CD8-positive, alpha-beta memory T cell (primary cell): ENCODE measurements around the gene TLCD4. TPM values are rescaled to one million over a fixed set of nuclear protein-coding genes. Genes with fewer than 3 reads are reported as not detected.
"Not testable (repeated sequence)": the region's sequence is repeated elsewhere in the genome, so short reads cannot be mapped to it uniquely, and the experiment has no call there.

Experiments used
- CTCF ChIA-PET: fragments of 350-600 bp; sonication (Branson Sonifier 250); formaldehyde crosslinking; loops from one replicate; lab custom pipeline; 2021; ENCODE audit warnings: antibody characterized with exemption; lab: Charles Lee
- POLR2A ChIA-PET: fragments of 350-600 bp; sonication (Branson Sonifier 250); formaldehyde crosslinking; loops from one replicate; lab custom pipeline; 2021; ENCODE audit warnings: antibody characterized with exemption; lab: Charles Lee
- DNase-seq, 5 donors: peaks; one replicate each; pipeline versions ENCODE4 v3.0.0 to v3.0.0-alpha.2; 2020 to 2022; ENCODE audit warnings: mixed read lengths in 1 of 5
- H3K27ac ChIP-seq: one replicate; pipeline ENCODE4 v1.7.0; 2013; ENCODE audit warnings: low read depth, mild to moderate bottlenecking, low read length, moderate library complexity
- H3K27me3 ChIP-seq: 2 replicates; pipeline ENCODE4 v1.7.0; 2013; ENCODE audit warnings: low read length, mild to moderate bottlenecking; ENCODE audit not compliant: insufficient read depth, poor library complexity, severe bottlenecking
- H3K36me3 ChIP-seq: 2 replicates; pipeline ENCODE4 v1.7.0; 2013; ENCODE audit warnings: mild to moderate bottlenecking, low read length, moderate library complexity; ENCODE audit not compliant: insufficient read depth
- H3K4me1 ChIP-seq: 2 replicates; pipeline ENCODE4 v1.7.0; 2013; ENCODE audit warnings: mild to moderate bottlenecking, low read length, moderate library complexity; ENCODE audit not compliant: insufficient read depth
- H3K4me3 ChIP-seq: 2 replicates; pipeline ENCODE4 v1.7.0; 2013; ENCODE audit warnings: mild to moderate bottlenecking, low read length
- H3K9me3 ChIP-seq: 2 replicates; pipeline ENCODE4 v1.7.0; 2013; ENCODE audit warnings: mild to moderate bottlenecking, low read length
- H3K27ac Mint-ChIP-seq, 8 donors: one replicate each; pipeline ENCODE4 v1.8.0; 2020 to 2021; ENCODE audit warnings: mixed read lengths in 8 of 8, mild to moderate bottlenecking in 6 of 8, inconsistent platforms in 3 of 8, moderate library complexity in 3 of 8
- H3K27me3 Mint-ChIP-seq, 2 donors: one replicate each; pipeline ENCODE4 v1.8.0; 2020 to 2021; ENCODE audit warnings: mixed read lengths in 2 of 2, mild to moderate bottlenecking in 1 of 2, moderate library complexity in 1 of 2
- H3K36me3 Mint-ChIP-seq, 3 donors: one replicate each; pipeline ENCODE4 v1.8.0; 2020 to 2021; ENCODE audit warnings: mixed read lengths in 3 of 3, inconsistent platforms in 1 of 3, mild to moderate bottlenecking in 1 of 3
- H3K4me1 Mint-ChIP-seq, 3 donors: one replicate each; pipeline ENCODE4 v1.8.0; 2020 to 2021; ENCODE audit warnings: mixed read lengths in 3 of 3, inconsistent platforms in 1 of 3, mild to moderate bottlenecking in 1 of 3
- H3K4me3 Mint-ChIP-seq, 7 donors: one replicate each; pipeline ENCODE4 v1.8.0; 2020 to 2021; ENCODE audit warnings: mixed read lengths in 7 of 7, mild to moderate bottlenecking in 6 of 7, moderate library complexity in 4 of 7, inconsistent platforms in 2 of 7
- H3K9me3 Mint-ChIP-seq, 5 donors: one replicate each; pipeline ENCODE4 v1.8.0; 2020 to 2022; ENCODE audit warnings: mixed read lengths in 5 of 5, mild to moderate bottlenecking in 3 of 5, moderate library complexity in 2 of 5, inconsistent platforms in 1 of 5
- polyA plus RNA-seq: library from polyadenylated mRNA; unstranded; fragments of 300-500 nt; fragmentation: Illumina TruSeq; gene quantifications from one replicate; pipeline ENCODE4 v1.2.3, GENCODE V29; 2021
- total RNA-seq, 2 experiments: library from RNA; stranded (reverse); gene quantifications; one replicate each; pipeline ENCODE4 v1.2.3, GENCODE V29; 2021

The TLCD4 gene
- total and polyA plus RNA-seq, 3 experiments from 2014 or later, result 0.04 to 0.09 TPM; not detected in 1

- CTCF ChIA-PET, result interaction anchor here (0.9 to 1.2 kb wide), 4 partner anchors 11 to 147 kb away, joined by 3 read pairs; partner anchors contain the start of genes ALG14 and RWDD3
- DNase-seq, result no peak
- Histone ChIP-seq H3K4me1 (no peaks in the 10 kb centered on the region), H3K4me3 (no peak overlapping the region), H3K36me3 (no peaks in the 10 kb centered on the region), H3K9me3 (no peaks in the 10 kb centered on the region), H3K27me3 (no peaks in the 10 kb centered on the region), H3K27ac (no peak overlapping the region)
- H3K9me3 Mint-ChIP-seq, result no peaks in the 10 kb centered on the region
- POLR2A ChIA-PET, result no interaction called here
- peaks cover 11 to 41% of the 10 kb centered on the region in 2 donors for H3K27me3 Mint-ChIP-seq
- H3K27ac Mint-ChIP-seq, result no peak overlapping the region
- H3K36me3 Mint-ChIP-seq, result no peaks in the 10 kb centered on the region
- no peaks in the 10 kb centered on the region for H3K4me1 Mint-ChIP-seq
- no peak overlapping the region for H3K4me3 Mint-ChIP-seq
Measured at GRCh38 chr1:95086949-95087533, 30.1 kb upstream of the TLCD4 start.

- Mint-ChIP-seq H3K36me3 (no peaks in the 10 kb centered on the region), H3K27ac (no peak overlapping the region), H3K4me1 (no peaks in the 10 kb centered on the region), H3K27me3 (peaks cover 13 to 37% of the 10 kb centered on the region in 2 donors), H3K9me3 (no peaks in the 10 kb centered on the region), H3K4me3 (no peak overlapping the region)
- Histone ChIP-seq H3K9me3 (no peaks in the 10 kb centered on the region), H3K27ac (no peak overlapping the region), H3K4me3 (no peak overlapping the region), H3K27me3 (no peaks in the 10 kb centered on the region), H3K4me1 (no peaks in the 10 kb centered on the region), H3K36me3 (no peaks in the 10 kb centered on the region)
- ChIA-PET POLR2A (no interaction called here), CTCF (interaction anchor here (1.1 to 1.2 kb wide), 2 partner anchors 15 to 45 kb away, joined by 3 read pairs; partner anchors contain the start of gene ALG14)
- DNase-seq, result no peak
Measured at GRCh38 chr1:95088303-95088702, 28.9 kb upstream of the TLCD4 start.

- Mint-ChIP-seq H3K27me3 (peaks cover 13 to 42% of the 10 kb centered on the region in 2 donors), H3K9me3 (no peaks in the 10 kb centered on the region), H3K4me3 (no peak overlapping the region), H3K27ac (no peak overlapping the region), H3K36me3 (no peaks in the 10 kb centered on the region), H3K4me1 (no peaks in the 10 kb centered on the region)
- ChIA-PET POLR2A (no interaction called here), CTCF (no interaction called here)
- Histone ChIP-seq H3K4me1 (no peaks in the 10 kb centered on the region), H3K27me3 (no peaks in the 10 kb centered on the region), H3K9me3 (no peaks in the 10 kb centered on the region), H3K4me3 (no peak overlapping the region), H3K27ac (no peak overlapping the region), H3K36me3 (no peaks in the 10 kb centered on the region)
- DNase-seq, result no peak
Measured at GRCh38 chr1:95089650-95090287, 27.4 kb upstream of the TLCD4 start.

- DNase-seq, H3K27ac ChIP-seq, H3K9me3 ChIP-seq, POLR2A ChIA-PET, H3K36me3 ChIP-seq, H3K36me3 Mint-ChIP-seq, H3K4me3 ChIP-seq, H3K4me3 Mint-ChIP-seq, H3K4me1 Mint-ChIP-seq, H3K4me1 ChIP-seq, H3K9me3 Mint-ChIP-seq, H3K27ac Mint-ChIP-seq, H3K27me3 ChIP-seq: not testable (repeated sequence)
- peaks cover 10 to 46% of the 10 kb centered on the region in 2 donors for H3K27me3 Mint-ChIP-seq
- CTCF ChIA-PET, result interaction anchor here (0.7 kb wide), 1 partner anchor 237 kb away, joined by 3 read pairs; no protein-coding TSS in a partner anchor
Measured at GRCh38 chr1:95091290-95091689, 25.9 kb upstream of the TLCD4 start.

- H3K27me3 ChIP-seq, CTCF ChIA-PET, H3K9me3 Mint-ChIP-seq, H3K4me1 ChIP-seq, H3K27ac Mint-ChIP-seq, POLR2A ChIA-PET, H3K9me3 ChIP-seq, H3K4me3 ChIP-seq, H3K36me3 Mint-ChIP-seq, H3K27ac ChIP-seq, H3K36me3 ChIP-seq, H3K4me1 Mint-ChIP-seq, H3K4me3 Mint-ChIP-seq, DNase-seq: not testable (repeated sequence)
- H3K27me3 Mint-ChIP-seq, result peaks cover 13 to 40% of the 10 kb centered on the region in 2 donors
Measured at GRCh38 chr1:95092891-95093290, 24.3 kb upstream of the TLCD4 start.

GRCh38 chr1:95093296-95093695, 23.9 kb upstream of the TLCD4 start:
- CTCF ChIA-PET, result interaction anchor here (1.6 kb wide), 1 partner anchor 8 kb away, joined by 5 read pairs; no protein-coding TSS in a partner anchor
- Histone ChIP-seq H3K4me3 (no peak overlapping the region), H3K9me3 (no peaks in the 10 kb centered on the region), H3K36me3 (no peaks in the 10 kb centered on the region), H3K27ac (no peak overlapping the region), H3K4me1 (no peaks in the 10 kb centered on the region), H3K27me3 (no peaks in the 10 kb centered on the region)
- peaks cover 13 to 41% of the 10 kb centered on the region in 2 donors for H3K27me3 Mint-ChIP-seq
- H3K27ac Mint-ChIP-seq, result no peak overlapping the region
- DNase-seq, result no peak
- H3K4me3 Mint-ChIP-seq, result no peak overlapping the region
- POLR2A ChIA-PET, result no interaction called here
- no peaks in the 10 kb centered on the region for H3K36me3 Mint-ChIP-seq
- no peaks in the 10 kb centered on the region for H3K9me3 Mint-ChIP-seq
- no peaks in the 10 kb centered on the region for H3K4me1 Mint-ChIP-seq

- Mint-ChIP-seq H3K9me3 (no peaks in the 10 kb centered on the region), H3K4me3 (no peak overlapping the region), H3K27me3 (peaks cover 13 to 44% of the 10 kb centered on the region in 2 donors), H3K36me3 (no peaks in the 10 kb centered on the region), H3K27ac (no peak overlapping the region), H3K4me1 (no peaks in the 10 kb centered on the region)
- Histone ChIP-seq H3K4me1 (no peaks in the 10 kb centered on the region), H3K36me3 (no peaks in the 10 kb centered on the region), H3K4me3 (no peak overlapping the region), H3K27me3 (no peaks in the 10 kb centered on the region), H3K27ac (no peak overlapping the region), H3K9me3 (no peaks in the 10 kb centered on the region)
- no peak for DNase-seq
- POLR2A ChIA-PET, result no interaction called here
- CTCF ChIA-PET, result interaction anchor here (1.6 kb wide), 1 partner anchor 10 kb away, joined by 5 read pairs; no protein-coding TSS in a partner anchor
Measured at GRCh38 chr1:95094923-95095322, 22.2 kb upstream of the TLCD4 start.

GRCh38 chr1:95095833-95096217, 21.3 kb upstream of the TLCD4 start:
- H3K27ac ChIP-seq, result no peak overlapping the region
- ChIA-PET CTCF (no interaction called here), POLR2A (no interaction called here)
- no peaks in the 10 kb centered on the region for H3K36me3 Mint-ChIP-seq
- H3K4me3 Mint-ChIP-seq, result no peak overlapping the region
- H3K27me3 Mint-ChIP-seq, result peaks cover 13 to 36% of the 10 kb centered on the region in 2 donors
- no peak for DNase-seq
- no peak overlapping the region for H3K27ac Mint-ChIP-seq
- no peaks in the 10 kb centered on the region for H3K4me1 Mint-ChIP-seq
- H3K27me3 ChIP-seq, result no peaks in the 10 kb centered on the region
- no peaks in the 10 kb centered on the region for H3K9me3 Mint-ChIP-seq
- H3K4me1 ChIP-seq, result no peaks in the 10 kb centered on the region
- H3K9me3 ChIP-seq, result no peaks in the 10 kb centered on the region
- no peak overlapping the region for H3K4me3 ChIP-seq
- H3K36me3 ChIP-seq, result no peaks in the 10 kb centered on the region
